GM11168 (cell line): ENCODE data around the gene EVX2.

Experiments used
- in situ Hi-C: fragments of 300-500 bp; cut with MboI; formaldehyde crosslinking; loops from one replicate; pipeline ENCODE4 v1.12.0; 2022; ENCODE audit warnings: low sequenced_read_pairs; ENCODE audit not compliant: unreplicated experiment

EVX2 gene

GRCh38 chr2:176099159-176099727 is 15.5 kb upstream of the EVX2 start:
- in situ Hi-C loops = loop anchor here (5.0 kb wide), 1 partner anchor 422 kb away; no protein-coding TSS in a partner anchor

DNA sequence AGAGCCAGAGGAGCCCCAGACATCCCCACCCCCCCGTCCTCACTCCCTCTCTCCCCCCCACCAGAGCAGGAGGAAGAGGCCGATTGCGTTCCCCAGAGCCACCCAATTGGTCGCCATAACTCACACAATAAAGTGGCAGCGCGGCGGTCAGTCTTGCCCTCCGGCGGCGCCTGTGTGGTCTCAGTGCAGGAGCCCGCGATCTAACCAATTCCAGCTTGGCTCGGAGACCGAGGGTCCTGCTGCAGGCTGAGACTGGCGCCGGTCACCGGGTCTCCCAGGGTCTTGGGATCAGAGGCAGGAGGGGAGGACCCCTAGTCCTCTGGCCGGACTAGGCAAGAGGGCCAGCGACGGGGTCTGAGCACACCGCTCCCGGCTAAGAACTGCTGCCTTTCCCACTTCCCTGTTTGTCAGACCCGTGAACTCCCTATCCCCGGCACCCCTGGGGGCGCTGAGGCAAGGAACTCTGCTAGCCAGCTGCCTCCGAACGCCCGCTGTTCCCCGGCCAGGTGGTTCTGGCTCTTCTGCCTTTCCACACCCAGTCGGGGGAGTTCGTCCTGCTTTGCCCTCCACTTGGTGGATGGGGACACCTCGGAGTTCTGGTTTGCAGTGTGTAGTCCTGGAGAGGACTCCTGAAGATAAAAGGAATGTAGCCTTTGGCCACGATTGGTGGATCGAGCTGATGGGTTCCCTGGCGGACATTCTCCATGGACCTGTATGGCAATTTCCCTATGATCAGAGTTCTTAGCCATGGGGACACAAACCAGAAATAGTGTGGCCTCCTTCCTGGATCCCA is 14.8 kb upstream of the EVX2 start:
- in situ Hi-C loops = loop anchor here (5.0 kb wide), 1 partner anchor 421 kb away; no protein-coding TSS in a partner anchor

DNA sequence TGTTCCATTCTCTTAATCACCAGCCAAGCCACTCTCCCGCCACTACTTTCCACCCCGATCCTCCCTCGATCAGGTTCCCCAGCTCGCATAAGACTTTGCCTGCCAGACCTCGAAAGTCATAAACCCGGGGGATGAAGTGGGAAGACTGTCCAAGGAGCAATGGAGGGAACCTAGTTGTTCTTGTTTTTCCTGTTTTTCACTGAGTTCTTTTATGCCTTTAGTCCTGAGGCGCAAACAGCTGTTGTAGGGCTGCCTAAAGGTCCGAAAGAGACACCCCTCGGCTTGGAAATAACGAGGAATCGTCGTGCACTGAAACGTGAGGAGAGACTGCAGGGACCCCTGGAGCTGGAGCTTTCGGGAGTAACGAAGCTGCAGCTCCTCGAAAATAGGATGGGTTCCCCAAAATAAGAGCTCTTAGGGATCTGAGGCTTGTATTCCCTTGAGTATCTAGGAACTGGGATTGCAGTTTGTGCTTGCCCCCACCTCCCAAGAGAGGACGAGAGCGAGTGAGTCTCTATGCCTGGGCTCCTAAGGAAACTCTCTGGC is 14.1 kb upstream of the EVX2 start:
- in situ Hi-C loops = loop anchor here (5.0 kb wide), 1 partner anchor 421 kb away; no protein-coding TSS in a partner anchor

- in situ Hi-C loops = loop anchor here (5.0 kb wide), 1 partner anchor 420 kb away; no protein-coding TSS in a partner anchor
These were observed 13.4 kb upstream of the EVX2 start for GRCh38 chr2:176096986-176097819.

DNA sequence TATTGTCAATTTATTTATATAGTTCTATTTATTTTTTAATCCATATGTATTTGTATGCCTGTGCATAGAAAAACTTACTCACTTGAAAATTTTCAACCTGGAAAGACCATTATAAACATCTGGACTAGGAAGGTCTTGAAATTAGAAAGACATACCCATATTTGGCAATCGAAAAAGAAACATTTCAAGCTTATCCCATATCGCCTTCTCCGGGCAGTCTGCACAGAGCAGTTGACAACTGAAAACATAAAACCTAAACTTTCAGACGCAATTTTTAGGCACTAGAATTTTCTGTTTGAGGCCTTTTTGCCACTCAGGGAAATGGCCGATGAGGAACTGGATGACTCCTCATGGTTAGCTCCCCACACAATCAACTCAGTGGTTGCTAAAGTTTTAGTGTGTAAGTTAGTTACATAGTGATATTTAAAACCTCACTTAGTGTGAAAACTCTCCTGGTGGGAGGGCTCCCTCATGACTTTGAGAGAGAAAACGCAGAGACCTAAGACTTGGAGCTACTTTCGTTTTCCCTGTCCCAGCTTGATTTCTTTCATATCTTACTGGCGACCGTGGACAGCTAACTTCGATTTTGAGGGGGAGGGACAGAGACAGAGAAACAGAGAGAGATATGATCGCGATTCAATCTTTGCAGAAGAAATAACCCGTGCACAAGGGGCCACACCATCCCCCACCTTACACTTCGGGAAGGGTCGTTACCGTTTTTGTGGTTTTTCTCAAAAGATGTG is 12.7 kb upstream of the EVX2 start:
- in situ Hi-C loops = loop anchor here (5.0 kb wide), 1 partner anchor 419 kb away; no protein-coding TSS in a partner anchor

- in situ Hi-C loops = loop anchor here (5.0 kb wide), 1 partner anchor 418 kb away; no protein-coding TSS in a partner anchor
These were observed 11.7 kb upstream of the EVX2 start for GRCh38 chr2:176095421-176095820.

GRCh38 chr2:176094349-176094748 is 10.6 kb upstream of the EVX2 start:
- in situ Hi-C loops = no loop called here

GRCh38 chr2:176093898-176094249 is 10.1 kb upstream of the EVX2 start:
- in situ Hi-C loops = no loop called here

DNA sequence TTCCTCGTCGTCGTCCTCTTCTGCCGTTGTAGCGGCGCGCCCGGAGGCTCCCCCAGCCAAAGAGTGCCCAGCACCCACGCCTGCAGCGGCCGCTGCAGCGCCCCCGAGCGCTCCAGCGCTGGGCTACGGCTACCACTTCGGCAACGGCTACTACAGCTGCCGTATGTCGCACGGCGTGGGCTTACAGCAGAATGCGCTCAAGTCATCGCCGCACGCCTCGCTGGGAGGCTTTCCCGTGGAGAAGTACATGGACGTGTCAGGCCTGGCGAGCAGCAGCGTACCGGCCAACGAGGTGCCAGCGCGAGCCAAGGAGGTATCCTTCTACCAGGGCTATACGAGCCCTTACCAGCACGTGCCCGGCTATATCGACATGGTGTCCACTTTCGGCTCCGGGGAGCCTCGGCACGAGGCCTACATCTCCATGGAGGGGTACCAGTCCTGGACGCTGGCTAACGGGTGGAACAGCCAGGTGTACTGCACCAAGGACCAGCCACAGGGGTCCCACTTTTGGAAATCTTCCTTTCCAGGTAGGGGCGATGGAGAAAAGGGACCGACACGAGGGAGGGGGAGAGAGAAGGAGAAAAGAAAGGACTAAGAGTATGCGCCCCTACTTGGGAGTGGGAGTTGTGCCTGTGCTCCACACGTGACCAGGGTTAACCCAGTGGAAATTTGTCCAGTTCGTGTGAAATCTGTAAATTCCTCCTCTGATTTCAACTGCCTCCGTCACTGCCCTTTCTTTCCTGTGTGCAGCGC is 9.6 kb upstream of the EVX2 start:
- in situ Hi-C loops = no loop called here

DNA sequence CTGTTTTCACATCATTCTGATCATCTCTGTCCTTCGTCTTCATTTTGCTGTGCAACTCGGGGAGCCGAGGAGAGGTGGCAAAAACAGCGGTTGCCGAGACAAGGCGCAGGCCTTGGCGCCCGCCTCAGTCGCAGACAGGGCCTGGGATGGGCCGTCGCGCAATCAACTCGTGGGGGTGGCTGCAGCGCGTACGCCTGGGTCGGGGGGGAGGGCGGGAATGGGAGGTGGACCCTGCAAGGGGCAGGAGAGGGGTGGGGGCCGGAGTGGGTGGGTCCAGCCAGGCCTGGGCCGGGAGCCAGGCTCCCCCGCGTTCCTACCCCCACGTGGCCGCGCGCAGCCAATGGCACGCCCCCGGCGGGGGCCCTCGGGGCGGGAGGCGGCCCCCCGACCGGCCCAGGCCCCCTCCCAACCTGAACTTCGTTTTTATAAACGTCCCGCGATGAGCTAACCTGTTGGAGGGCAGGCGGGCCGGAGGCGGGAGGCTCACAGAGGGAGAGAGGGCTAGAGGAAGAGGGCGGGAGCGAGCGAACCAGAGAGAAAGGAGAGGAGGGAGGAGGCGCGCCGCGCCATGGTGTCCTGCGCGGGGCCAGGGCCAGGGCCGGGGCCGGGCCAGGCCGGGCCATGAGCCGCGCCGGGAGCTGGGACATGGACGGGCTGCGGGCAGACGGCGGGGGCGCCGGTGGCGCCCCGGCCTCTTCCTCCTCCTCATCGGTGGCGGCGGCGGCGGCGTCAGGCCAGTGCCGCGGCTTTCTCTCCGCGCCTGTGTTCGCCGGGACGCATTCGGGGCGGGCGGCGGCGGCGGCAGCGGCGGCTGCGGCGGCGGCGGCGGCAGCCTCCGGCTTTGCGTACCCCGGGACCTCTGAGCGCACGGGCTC is 8.7 kb upstream of the EVX2 start, which contains the start of gene HOXD13:
Gene HOXD13 (plus strand): TSS at position 452 of the 875 bp plus-strand sequence. CDS start 170 bp downstream, at position 622.
- in situ Hi-C loops = no loop called here

DNA sequence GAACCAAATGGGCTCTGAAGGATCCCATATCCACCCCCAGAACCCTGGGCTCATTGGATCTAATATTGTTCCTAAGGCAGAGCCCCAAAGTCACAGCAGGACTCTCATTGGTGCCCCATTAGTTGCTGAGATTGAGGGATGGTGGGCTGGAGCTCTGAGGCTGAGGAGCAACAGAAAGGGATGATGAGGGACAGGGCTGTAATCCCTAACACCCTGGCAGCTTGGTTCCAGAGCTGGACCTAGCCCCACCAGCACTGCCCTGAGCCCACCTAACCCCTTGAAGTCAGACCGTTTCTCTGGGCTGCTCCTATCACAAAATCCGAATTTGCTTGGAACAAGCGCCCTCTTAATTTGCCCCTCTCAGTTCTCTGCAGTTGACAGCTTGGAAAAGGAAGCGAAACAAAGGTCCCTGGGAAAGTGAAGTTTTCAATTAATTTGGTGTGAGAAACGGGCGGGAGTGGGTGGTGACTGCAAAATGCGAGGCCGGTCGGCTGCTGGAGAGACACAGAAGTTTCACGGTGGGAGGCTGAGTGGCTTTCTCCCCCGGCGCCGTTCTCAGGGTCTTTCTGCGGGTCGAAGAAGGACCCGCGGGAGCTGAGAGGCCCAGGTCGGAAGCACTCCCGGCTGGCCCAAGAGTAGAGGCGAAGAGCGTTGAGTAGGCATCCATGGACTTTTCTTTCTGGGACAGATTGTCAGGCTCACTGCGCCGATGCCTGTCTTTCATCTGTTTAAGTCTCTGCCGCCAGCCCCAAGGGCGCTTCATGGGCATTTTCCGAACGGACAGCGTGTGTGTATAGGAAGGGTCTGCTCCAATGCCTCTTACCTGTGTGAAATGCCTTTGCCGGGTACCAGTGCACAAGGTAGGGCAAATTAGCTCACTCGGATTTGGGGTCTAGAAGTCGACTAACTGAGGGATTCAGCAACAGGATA is 7.8 kb upstream of the EVX2 start:
- in situ Hi-C loops = no loop called here

GRCh38 chr2:176090862-176091261 is 7.1 kb upstream of the EVX2 start:
- in situ Hi-C loops = no loop called here

DNA sequence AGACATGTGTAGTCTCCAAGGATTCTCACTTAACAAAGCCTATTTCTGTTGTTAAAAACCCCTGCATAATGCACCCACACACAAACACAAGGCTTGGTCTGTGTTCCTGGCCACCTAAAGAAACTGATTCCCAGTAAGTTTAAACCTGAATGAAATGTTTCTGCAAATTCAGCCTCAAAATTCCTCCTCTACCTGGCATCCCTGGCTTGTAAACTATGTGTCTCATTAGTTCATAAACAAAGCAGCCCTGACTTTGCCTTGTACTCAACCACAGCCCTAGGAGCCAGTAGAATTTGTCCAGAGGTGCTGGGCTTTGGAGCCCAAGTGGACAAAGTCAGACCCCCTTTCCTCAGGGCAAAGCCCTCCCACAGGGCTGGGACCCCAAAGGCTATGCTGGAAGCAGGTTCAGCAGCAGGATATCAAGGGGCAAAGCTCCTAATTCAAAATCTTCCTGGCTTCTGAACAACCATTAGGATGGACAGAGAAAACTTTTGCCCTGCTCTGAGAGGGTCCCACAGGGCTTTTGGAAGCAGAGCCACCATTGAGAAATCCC is 6.2 kb upstream of the EVX2 start:
- in situ Hi-C loops = no loop called here

- in situ Hi-C loops = no loop called here
These were observed 5.4 kb upstream of the EVX2 start for GRCh38 chr2:176088937-176089842.

DNA sequence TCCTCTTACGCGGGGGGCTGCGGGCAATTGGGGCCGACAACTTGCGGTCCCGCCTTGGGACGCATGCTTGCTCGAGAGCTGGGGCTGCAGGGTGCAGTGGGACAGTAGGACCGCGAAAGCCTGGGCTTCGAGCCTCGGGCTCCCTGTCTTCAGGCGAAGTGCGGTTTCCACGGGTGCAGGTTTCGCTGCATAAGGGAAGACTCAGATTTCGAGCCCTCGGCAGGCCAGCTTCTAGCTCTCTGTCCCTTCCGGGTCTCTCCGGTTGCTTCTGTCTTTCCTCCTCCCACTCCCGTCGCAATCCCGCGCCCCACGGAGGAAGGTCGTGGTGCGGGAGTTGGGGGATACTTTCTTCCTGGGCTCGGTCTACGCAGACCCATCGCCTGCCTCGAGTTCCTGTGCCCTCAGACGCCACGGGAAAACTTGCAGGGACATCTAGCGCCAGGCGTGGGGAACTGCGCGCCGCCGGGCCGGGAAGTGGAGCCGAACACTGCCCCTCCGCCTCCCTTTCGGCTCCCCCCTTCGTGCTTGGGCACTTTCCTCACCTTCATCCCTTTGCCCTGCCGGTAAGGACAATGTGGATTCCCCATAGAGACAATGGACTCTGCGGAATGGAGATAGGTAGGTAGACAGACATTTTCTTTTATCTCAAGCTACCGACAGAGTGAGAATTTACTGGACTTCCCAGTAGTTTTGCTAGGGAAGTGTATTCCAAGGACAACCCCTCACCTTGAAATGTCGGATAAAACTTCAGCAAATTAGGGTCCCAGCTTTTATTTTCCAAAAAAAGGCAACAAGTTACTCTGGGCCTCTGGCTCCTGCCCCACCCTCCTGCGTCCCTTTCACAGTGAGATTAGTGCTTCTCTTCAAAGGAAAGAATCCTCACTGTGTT is 4.5 kb upstream of the EVX2 start:
- in situ Hi-C loops = no loop called here
